Panc1 (cell line): Measurements from ENCODE around the gene WWOX. TPM values are rescaled to one million over a fixed set of nuclear protein-coding genes. Genes with fewer than 3 reads are reported as not detected.

ENCODE experiments used
- ATAC-seq: fragments of 200-7000 bp; cut with Tn5 transposase; 2 replicates; pipeline ENCODE4 v1.9.1; 2020; ENCODE audit warnings: mild to moderate bottlenecking, moderate library complexity
- BruUV-seq: library from RNA; stranded (reverse); fragments of 400-500 nt; replicated peaks from 2 replicates; lab custom pipeline; 2021; lab: Mats Ljungman, UMichigan
- CTCF ChIA-PET: fragments of 300-600 bp; sonication (Branson Sonifier 250); formaldehyde crosslinking; loops from one replicate; lab custom pipeline; 2022; ENCODE audit warnings: antibody characterized with exemption; lab: Charles Lee
- POLR2A ChIA-PET: fragments of 300-600 bp; sonication (Branson Sonifier 250); formaldehyde crosslinking; loops from one replicate; lab custom pipeline; 2022; ENCODE audit warnings: antibody characterized with exemption; lab: Charles Lee
- DNase-seq: peaks from one replicate; pipeline ENCODE4 v3.0.0-alpha.2; 2010; ENCODE audit warnings: low read depth, low spot score
- H3K27ac ChIP-seq: 2 replicates; pipeline ENCODE4 v1.5.1; 2011; ENCODE audit warnings: mild to moderate bottlenecking, low read length, inconsistent platforms
- H3K27me3 ChIP-seq: fragments of 200-500 bp; sonication (Bioruptor generic); 2 replicates; pipeline ENCODE4 v1.6.0; 2014; ENCODE audit warnings: low read length, inconsistent platforms; ENCODE audit not compliant: control insufficient read depth, insufficient read depth
- H3K36me3 ChIP-seq: fragments of 200-500 bp; sonication (Bioruptor generic); 2 replicates; pipeline ENCODE4 v1.5.1; 2014; ENCODE audit warnings: inconsistent platforms, mild to moderate bottlenecking, low read length, moderate library complexity; ENCODE audit not compliant: control insufficient read depth, insufficient read depth
- H3K4me1 ChIP-seq: 2 replicates; pipeline ENCODE4 v1.5.1; 2011; ENCODE audit warnings: inconsistent platforms, mild to moderate bottlenecking, low read length, moderate library complexity; ENCODE audit not compliant: control insufficient read depth, insufficient read depth
- H3K4me3 ChIP-seq, 2 experiments: 2 replicates each; pipeline ENCODE4 v1.5.1; 2011 to 2012; ENCODE audit warnings: low read depth in 2 of 2, low read length in 2 of 2, mild to moderate bottlenecking in 2 of 2, inconsistent platforms in 1 of 2, moderate library complexity in 1 of 2
- H3K9me3 ChIP-seq: fragments of 200-500 bp; sonication (Bioruptor generic); 2 replicates; pipeline ENCODE4 v1.5.1; 2014; ENCODE audit warnings: low read depth, mild to moderate bottlenecking, inconsistent platforms, low read length, moderate library complexity; ENCODE audit not compliant: control insufficient read depth, insufficient read depth
- POLR2AphosphoS5 ChIP-seq: IDR thresholded peaks from 2 replicates; pipeline ENCODE4 v1.6.1; 2012; ENCODE audit warnings: mild to moderate bottlenecking, low read depth, low read length, moderate library complexity
- REST ChIP-seq, 2 experiments: IDR thresholded peaks; 2 replicates each; pipeline ENCODE4 v1.6.1; 2011 to 2012; ENCODE audit warnings: low read depth in 2 of 2, control low read depth in 1 of 2, low read length in 1 of 2, mild to moderate bottlenecking in 1 of 2, moderate library complexity in 1 of 2; ENCODE audit not compliant: insufficient read depth in 1 of 2
- SIN3A ChIP-seq: IDR thresholded peaks from 2 replicates; pipeline ENCODE4 v1.6.1; 2012; ENCODE audit warnings: low read depth, mild to moderate bottlenecking, low read length, moderate library complexity, borderline replicate concordance; ENCODE audit not compliant: insufficient read depth
- TCF7L2 ChIP-seq: IDR thresholded peaks from 2 replicates; pipeline ENCODE4 v1.6.1; 2011; ENCODE audit warnings: mild to moderate bottlenecking, low read depth, low read length, inconsistent platforms
- in situ Hi-C: cut with HindIII; loops from 2 replicates; pipeline ENCODE4 v1.10.0; 2016; ENCODE audit warnings: low sequenced_read_pairs, low pct_unique_long_range_greater_than_20kb
- intact Hi-C: fragments of 100-400 bp; cut with micrococcal nuclease; formaldehyde crosslinking; loops from one replicate; pipeline ENCODE4 v1.10.0; 2022; ENCODE audit not compliant: unreplicated experiment
- total RNA-seq: library from RNA; stranded (reverse); gene quantifications from one replicate; pipeline ENCODE4 v1.2.1, GENCODE V29; 2021; ENCODE audit not compliant: unreplicated experiment
- TF ChIP-seq, protein P1 (sequence below): fragments of 450-650 bp; IDR thresholded peaks from 2 replicates; pipeline ENCODE4 v1.5.1; 2017; ENCODE audit warnings: mild to moderate bottlenecking

WWOX gene
- total RNA-seq, 1 experiment from 2014 or later, result 12.5 TPM

- Histone ChIP-seq H3K4me3 (no peak overlapping the region), H3K27me3 (no peaks in the 10 kb centered on the region), H3K4me1 (no peaks in the 10 kb centered on the region), H3K27ac (no peak overlapping the region), H3K36me3 (no peaks in the 10 kb centered on the region), H3K9me3 (no peaks in the 10 kb centered on the region)
- in situ Hi-C loops, result no loop called here
- CTCF ChIA-PET, result no interaction called here
- POLR2A ChIA-PET, result no interaction called here
- intact Hi-C loops, result no loop called here
- BruUV-seq, result no TSS peak
- no peak for ATAC-seq
- TF ChIP-seq REST (IDR thresholded peaks at IDR 0.05; ENCODE audit: insufficient read depth in 1 of 2, low read depth in 2 of 2, low read length in 1 of 2) (no peak), TCF7L2 (no peak), SIN3A (no peak), POLR2AphosphoS5 (no peak)
- TF ChIP-seq, protein P1, sequence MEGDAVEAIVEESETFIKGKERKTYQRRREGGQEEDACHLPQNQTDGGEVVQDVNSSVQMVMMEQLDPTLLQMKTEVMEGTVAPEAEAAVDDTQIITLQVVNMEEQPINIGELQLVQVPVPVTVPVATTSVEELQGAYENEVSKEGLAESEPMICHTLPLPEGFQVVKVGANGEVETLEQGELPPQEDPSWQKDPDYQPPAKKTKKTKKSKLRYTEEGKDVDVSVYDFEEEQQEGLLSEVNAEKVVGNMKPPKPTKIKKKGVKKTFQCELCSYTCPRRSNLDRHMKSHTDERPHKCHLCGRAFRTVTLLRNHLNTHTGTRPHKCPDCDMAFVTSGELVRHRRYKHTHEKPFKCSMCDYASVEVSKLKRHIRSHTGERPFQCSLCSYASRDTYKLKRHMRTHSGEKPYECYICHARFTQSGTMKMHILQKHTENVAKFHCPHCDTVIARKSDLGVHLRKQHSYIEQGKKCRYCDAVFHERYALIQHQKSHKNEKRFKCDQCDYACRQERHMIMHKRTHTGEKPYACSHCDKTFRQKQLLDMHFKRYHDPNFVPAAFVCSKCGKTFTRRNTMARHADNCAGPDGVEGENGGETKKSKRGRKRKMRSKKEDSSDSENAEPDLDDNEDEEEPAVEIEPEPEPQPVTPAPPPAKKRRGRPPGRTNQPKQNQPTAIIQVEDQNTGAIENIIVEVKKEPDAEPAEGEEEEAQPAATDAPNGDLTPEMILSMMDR, result no peak
- no peak for DNase-seq
These were observed 1073.6 kb downstream of the WWOX start for GRCh38 chr16:79172976-79173500.

- POLR2A ChIA-PET, result no interaction called here
- Histone ChIP-seq H3K36me3 (no peaks in the 10 kb centered on the region), H3K9me3 (no peaks in the 10 kb centered on the region), H3K27ac (no peak overlapping the region), H3K4me1 (no peaks in the 10 kb centered on the region), H3K27me3 (no peaks in the 10 kb centered on the region), H3K4me3 (no peak overlapping the region)
- CTCF ChIA-PET, result no interaction called here
- no TSS peak for BruUV-seq
- in situ Hi-C loops (no loop called here), intact Hi-C loops (no loop called here)
- TF ChIP-seq POLR2AphosphoS5 (no peak), SIN3A (no peak), REST (IDR thresholded peaks at IDR 0.05; ENCODE audit: insufficient read depth in 1 of 2, low read depth in 2 of 2, low read length in 1 of 2) (no peak), TCF7L2 (no peak)
- TF ChIP-seq, protein P1, result no peak
- ATAC-seq (no peak), DNase-seq (no peak)
These were observed 1074.5 kb downstream of the WWOX start for GRCh38 chr16:79173919-79174318.
